Upper lobe of right lung (tissue), 1 donor: ENCODE results near the gene TNFAIP2. TPM values are rescaled to one million over a fixed set of nuclear protein-coding genes. Genes with fewer than 3 reads are reported as not detected.

Source experiments
- ATAC-seq: fragments of 200-7000 bp; cut with Tn5 transposase; one replicate; pipeline ENCODE4 v1.9.1; 2020; ENCODE audit warnings: mild to moderate bottlenecking, moderate library complexity
- DNase-seq: peaks from one replicate; pipeline ENCODE4 v3.0.0-alpha.2; 2020
- H3K27ac ChIP-seq: fragments of 200-600 bp; one replicate; pipeline ENCODE4 v1.8.0; 2022
- H3K27me3 ChIP-seq: fragments of 200-600 bp; one replicate; pipeline ENCODE4 v1.8.0; 2022; ENCODE audit warnings: mild to moderate bottlenecking
- H3K36me3 ChIP-seq: fragments of 200-600 bp; one replicate; pipeline ENCODE4 v1.8.0; 2022
- H3K4me1 ChIP-seq: fragments of 200-600 bp; one replicate; pipeline ENCODE4 v1.8.0; 2022
- H3K4me3 ChIP-seq: fragments of 200-600 bp; one replicate; pipeline ENCODE4 v1.8.0; 2022; ENCODE audit warnings: mild to moderate bottlenecking
- H3K9me3 ChIP-seq: fragments of 200-600 bp; one replicate; pipeline ENCODE4 v1.8.0; 2022
- CTCF ChIP-seq: fragments of 200-600 bp; IDR thresholded peaks from one replicate; pipeline ENCODE4 v1.8.0; 2022; ENCODE audit warnings: antibody characterized with exemption
- intact Hi-C: fragments of 100-400 bp; cut with DNase I; formaldehyde crosslinking; loops from one replicate; pipeline ENCODE4 v1.11.0; 2022
- total RNA-seq: library from RNA; stranded (reverse); fragmentation: NEBNext Ultra II Directional; extraction: Animal tissue kit (Norgen Biotek cat#: 25700); gene quantifications from one replicate; pipeline ENCODE4 v1.2.1, GENCODE V29; 2021
- donor health status: DM: no; HTN: yes; CAD: no; lungs with severe emphysema.

TNFAIP2 gene
- total RNA-seq, 1 donor from 2014 or later, result 158 TPM

GRCh38 chr14:103157969-103158368 lies 34.7 kb downstream of the TNFAIP2 start:
- H3K36me3 ChIP-seq, result no peaks in the 10 kb centered on the region
- no peak overlapping the region for H3K4me3 ChIP-seq
- H3K27ac ChIP-seq, result no peak overlapping the region
- no peak for DNase-seq
- no peaks in the 10 kb centered on the region for H3K9me3 ChIP-seq
- peaks cover 3% of the 10 kb centered on the region for H3K4me1 ChIP-seq
- no peak for TF ChIP-seq CTCF
- intact Hi-C loops, result no loop called here
- H3K27me3 ChIP-seq, result no peaks in the 10 kb centered on the region
- ATAC-seq, result no peak

- ATAC-seq, result no peak
- no peak overlapping the region for H3K4me3 ChIP-seq
- no peak for DNase-seq
- H3K36me3 ChIP-seq, result no peaks in the 10 kb centered on the region
- H3K27ac ChIP-seq, result no peak overlapping the region
- H3K9me3 ChIP-seq, result no peaks in the 10 kb centered on the region
- no peak for TF ChIP-seq CTCF
- peaks cover 3% of the 10 kb centered on the region for H3K4me1 ChIP-seq
- H3K27me3 ChIP-seq, result no peaks in the 10 kb centered on the region
- intact Hi-C loops, result no loop called here
Measured at GRCh38 chr14:103158688-103159087, 35.4 kb downstream of the TNFAIP2 start.

GRCh38 chr14:103160321-103161053 lies 37.2 kb downstream of the TNFAIP2 start:
- Histone ChIP-seq H3K4me3 (no peak overlapping the region), H3K27ac (no peak overlapping the region), H3K4me1 (peaks cover 3% of the 10 kb centered on the region), H3K9me3 (no peaks in the 10 kb centered on the region), H3K27me3 (no peaks in the 10 kb centered on the region), H3K36me3 (no peaks in the 10 kb centered on the region)
- intact Hi-C loops, result no loop called here
- ATAC-seq (no peak), DNase-seq (no peak)
- no peak for TF ChIP-seq CTCF

GRCh38 chr14:103161054-103161397 lies 37.8 kb downstream of the TNFAIP2 start:
- ATAC-seq, result no peak
- intact Hi-C loops, result no loop called here

GRCh38 chr14:103163199-103163598 lies 39.9 kb downstream of the TNFAIP2 start:
- Histone ChIP-seq H3K4me1 (peaks cover 3% of the 10 kb centered on the region), H3K4me3 (no peak overlapping the region), H3K27ac (no peak overlapping the region), H3K36me3 (no peaks in the 10 kb centered on the region), H3K9me3 (no peaks in the 10 kb centered on the region), H3K27me3 (no peaks in the 10 kb centered on the region)
- ATAC-seq (no peak), DNase-seq (no peak)
- no peak for TF ChIP-seq CTCF
- intact Hi-C loops, result no loop called here

More at GRCh38 chr14:103161054-103161397, 37.8 kb downstream of the TNFAIP2 start:
- no peak for TF ChIP-seq CTCF
- H3K27me3 ChIP-seq, result no peaks in the 10 kb centered on the region
- no peak overlapping the region for H3K27ac ChIP-seq
- DNase-seq, result no peak
- H3K9me3 ChIP-seq, result no peaks in the 10 kb centered on the region
- no peak overlapping the region for H3K4me3 ChIP-seq
- H3K36me3 ChIP-seq, result no peaks in the 10 kb centered on the region
- H3K4me1 ChIP-seq, result peaks cover 3% of the 10 kb centered on the region

- Histone ChIP-seq H3K27ac (no peak overlapping the region), H3K4me3 (no peak overlapping the region), H3K27me3 (no peaks in the 10 kb centered on the region), H3K9me3 (peaks cover 4% of the 10 kb centered on the region), H3K36me3 (no peaks in the 10 kb centered on the region), H3K4me1 (peaks cover 3% of the 10 kb centered on the region)
- TF ChIP-seq CTCF, result no peak
- intact Hi-C loops, result no loop called here
- DNase-seq (no peak), ATAC-seq (no peak)
Measured at GRCh38 chr14:103164006-103164405, 40.7 kb downstream of the TNFAIP2 start.
